ENCODE results near the gene PTPRE.

Gene PTPRE

DNA sequence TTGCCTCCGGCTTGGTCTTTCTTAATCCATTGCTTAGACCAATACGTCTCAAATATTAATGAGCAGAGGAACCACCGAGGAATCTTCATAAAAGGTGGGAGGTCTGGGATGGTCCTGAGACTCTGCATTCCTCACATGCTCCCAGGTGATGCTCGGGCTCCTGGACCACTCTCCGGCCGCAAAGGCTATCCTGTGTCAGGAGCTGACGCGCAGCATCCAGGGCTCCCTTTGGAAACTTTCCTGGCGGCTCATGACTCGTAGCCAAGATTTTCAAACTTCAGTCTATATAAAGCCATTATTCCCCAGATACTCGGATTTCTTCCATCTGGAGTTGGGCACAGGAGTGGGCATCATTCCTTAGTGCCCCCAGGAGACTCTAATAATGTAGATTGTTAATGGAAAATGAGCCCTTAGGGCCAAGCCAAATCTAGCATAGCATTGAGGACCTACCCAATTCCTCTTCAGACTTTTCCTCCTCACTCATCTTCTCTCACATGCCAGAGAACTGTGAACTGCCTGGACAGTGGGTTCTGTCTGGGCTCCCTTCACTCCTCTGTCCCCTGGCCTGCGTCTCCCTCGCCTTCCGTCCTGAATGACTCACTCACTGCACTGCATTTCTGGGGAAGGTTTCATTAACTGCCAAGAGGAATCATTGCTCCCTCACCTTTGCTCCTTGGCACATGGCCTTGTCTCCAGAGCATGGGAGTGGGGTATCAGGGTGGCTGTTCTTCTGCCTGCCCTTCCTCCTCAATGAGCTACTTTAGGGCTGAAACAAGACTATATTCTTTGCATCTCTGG is 130.0 kb downstream of the PTPRE start:
- in situ Hi-C loops (cut with MboI; ENCODE audit: low sequenced_read_pairs) = no loop called here

DNA sequence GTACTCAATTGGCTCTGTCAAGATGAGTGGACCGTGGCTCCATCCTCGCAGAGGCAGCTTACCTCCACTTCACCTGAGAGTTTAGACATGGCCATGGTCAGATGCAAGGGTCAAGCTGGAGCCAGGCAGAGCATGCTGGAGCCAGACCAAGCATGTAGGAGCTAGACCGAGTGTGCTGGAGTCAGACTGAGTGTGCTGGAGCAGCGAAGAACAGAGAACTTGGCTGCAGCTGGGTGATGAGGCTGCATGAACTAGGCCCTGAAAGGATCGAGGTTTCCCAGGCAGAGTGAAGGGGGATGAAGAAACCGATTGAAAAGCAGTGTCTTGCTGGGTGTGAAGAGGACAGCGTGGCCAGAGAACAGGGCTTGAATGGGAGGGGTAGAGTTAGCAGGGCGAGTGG is 133.2 kb downstream of the PTPRE start:
- in situ Hi-C loops (cut with MboI; ENCODE audit: low sequenced_read_pairs) = no loop called here

GRCh38 chr10:128040681-128041080 is 133.8 kb downstream of the PTPRE start:
- in situ Hi-C loops (cut with MboI; ENCODE audit: low sequenced_read_pairs) = no loop called here

GRCh38 chr10:128042131-128042610 is 135.3 kb downstream of the PTPRE start:
- in situ Hi-C loops (cut with MboI; ENCODE audit: low sequenced_read_pairs) = no loop called here

GRCh38 chr10:128043259-128044045 is 136.5 kb downstream of the PTPRE start:
- in situ Hi-C loops (cut with MboI; ENCODE audit: low sequenced_read_pairs) = no loop called here

DNA sequence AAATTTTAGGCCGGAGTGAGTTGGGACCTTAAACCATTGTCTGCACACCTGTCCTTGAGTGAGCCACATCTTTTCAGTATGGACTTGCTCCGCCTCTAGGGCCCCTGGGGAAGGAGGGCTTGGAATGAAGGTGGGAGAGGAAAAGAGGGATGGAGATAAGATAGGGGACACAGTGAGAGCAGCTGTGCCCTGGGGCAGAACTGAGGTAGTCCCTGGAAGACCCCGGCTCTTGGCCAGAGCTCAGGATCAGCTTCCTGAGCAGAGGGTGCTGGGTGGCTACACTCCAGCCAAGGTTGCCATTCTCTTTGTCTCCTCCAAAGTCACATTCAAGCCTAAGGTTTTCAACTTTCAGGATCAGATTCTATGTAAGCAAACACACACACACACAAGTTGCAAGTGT is 137.3 kb downstream of the PTPRE start:
- in situ Hi-C loops (cut with MboI; ENCODE audit: low sequenced_read_pairs) = no loop called here

GRCh38 chr10:128044961-128045832 is 138.3 kb downstream of the PTPRE start:
- in situ Hi-C loops (cut with MboI; ENCODE audit: low sequenced_read_pairs) = no loop called here

DNA sequence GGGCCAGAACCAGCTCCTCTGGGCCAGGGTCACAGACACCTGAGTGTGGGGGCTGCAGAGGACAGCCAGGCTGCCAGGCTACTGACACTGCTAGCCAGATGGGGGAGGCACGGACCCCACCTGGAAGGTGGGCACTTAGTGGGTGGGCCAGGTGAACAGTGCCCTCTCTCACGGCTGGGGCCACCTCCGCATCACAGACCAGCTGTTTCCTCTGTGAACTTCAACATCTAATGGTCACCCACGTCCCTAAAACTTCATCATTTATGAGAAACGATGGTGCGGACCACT is 138.9 kb downstream of the PTPRE start:
- in situ Hi-C loops (cut with MboI; ENCODE audit: low sequenced_read_pairs) = no loop called here

DNA sequence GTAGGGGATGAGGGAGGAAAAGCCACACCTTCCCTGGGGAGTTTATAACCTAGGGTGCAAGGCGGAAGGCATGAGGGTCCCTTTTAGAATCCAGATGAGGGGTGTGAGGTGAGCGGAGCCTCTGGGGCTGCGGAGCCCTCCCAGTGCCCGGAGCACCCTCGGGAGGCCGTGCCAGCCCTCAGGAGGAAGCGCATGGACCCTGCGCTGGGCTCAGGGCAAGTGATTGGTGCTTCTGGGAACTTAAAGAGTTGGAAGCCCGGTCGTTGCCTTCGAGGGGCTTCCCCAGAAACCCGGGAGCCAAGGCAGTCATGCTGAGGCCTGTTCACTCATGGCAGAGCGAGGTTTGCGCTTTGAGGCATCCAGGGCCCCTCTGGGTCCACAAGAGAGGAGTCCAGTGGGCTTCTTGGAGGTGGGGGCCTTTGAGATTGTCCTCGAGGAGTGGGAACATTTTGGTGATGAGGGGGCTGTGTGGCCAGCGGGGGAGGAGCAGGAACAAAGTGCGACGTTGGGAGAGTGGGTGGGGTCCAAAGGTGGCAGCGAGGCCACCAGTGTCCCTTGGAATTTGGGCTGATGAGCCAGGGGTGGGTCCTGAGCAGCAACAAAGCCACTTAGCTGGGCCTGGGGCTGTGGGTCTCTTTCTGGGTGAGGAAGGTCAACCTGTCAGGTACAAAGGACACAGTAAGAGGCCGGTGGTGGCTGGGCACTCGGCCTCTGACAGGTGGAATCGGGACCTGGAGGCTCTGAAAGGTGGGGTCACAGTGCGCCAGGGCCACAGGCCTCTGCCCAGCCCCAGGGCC is 139.5 kb downstream of the PTPRE start:
- in situ Hi-C loops (cut with MboI; ENCODE audit: low sequenced_read_pairs) = no loop called here

- in situ Hi-C loops (cut with MboI; ENCODE audit: low sequenced_read_pairs) = no loop called here
Measured at GRCh38 chr10:128046953-128047290, 140.0 kb downstream of the PTPRE start.

DNA sequence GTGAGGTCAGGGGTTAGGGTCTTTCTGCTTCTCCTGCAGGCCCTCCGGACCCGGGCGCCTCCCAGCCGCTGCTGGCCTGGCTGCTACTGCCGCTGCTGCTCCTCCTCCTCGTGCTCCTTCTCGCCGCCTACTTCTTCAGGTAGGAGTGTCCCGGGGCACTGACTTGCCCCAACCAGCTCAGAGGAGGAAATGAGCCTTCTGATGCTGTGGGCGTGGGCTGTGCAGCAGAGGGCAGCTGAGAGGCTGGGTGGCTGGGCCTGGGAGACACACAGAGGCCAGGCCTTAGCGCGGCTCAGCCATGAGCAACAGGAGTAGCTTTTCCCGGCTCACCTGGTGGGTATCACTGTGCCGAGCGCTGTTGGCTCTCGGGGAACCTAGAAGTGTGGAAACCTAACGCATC is 140.4 kb downstream of the PTPRE start:
- in situ Hi-C loops (cut with MboI; ENCODE audit: low sequenced_read_pairs) = no loop called here

GRCh38 chr10:128047991-128048818 is 141.3 kb downstream of the PTPRE start:
- in situ Hi-C loops (cut with MboI; ENCODE audit: low sequenced_read_pairs) = no loop called here

- in situ Hi-C loops (cut with MboI; ENCODE audit: low sequenced_read_pairs) = no loop called here
Measured at GRCh38 chr10:128048819-128049210, 141.9 kb downstream of the PTPRE start.

- in situ Hi-C loops (cut with MboI; ENCODE audit: low sequenced_read_pairs) = no loop called here
Measured at GRCh38 chr10:128049226-128050120, 142.6 kb downstream of the PTPRE start.

DNA sequence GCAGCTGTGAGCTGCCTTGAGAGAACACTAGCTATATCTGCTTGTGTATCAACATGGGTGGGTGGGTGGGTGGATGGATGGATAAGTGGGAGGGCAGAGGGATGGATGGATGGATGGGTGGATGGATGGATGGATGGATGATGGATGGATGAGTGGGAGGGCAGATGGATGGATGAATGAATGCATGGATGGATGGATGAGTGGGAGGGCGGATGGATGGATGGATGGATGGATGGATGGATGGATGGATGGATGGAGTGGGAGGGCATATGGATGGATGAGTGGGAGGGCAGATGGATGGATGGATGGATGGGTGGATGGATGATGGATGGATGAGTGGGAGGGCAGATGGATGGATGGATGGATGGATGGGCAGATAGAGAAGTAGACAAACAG is 143.2 kb downstream of the PTPRE start:
- in situ Hi-C loops (cut with MboI; ENCODE audit: low sequenced_read_pairs) = no loop called here

GRCh38 chr10:128050936-128051335 is 144.0 kb downstream of the PTPRE start:
- in situ Hi-C loops (cut with MboI; ENCODE audit: low sequenced_read_pairs) = no loop called here

GRCh38 chr10:128051548-128051947 is 144.6 kb downstream of the PTPRE start:
- in situ Hi-C loops (cut with MboI; ENCODE audit: low sequenced_read_pairs) = no loop called here

GRCh38 chr10:128052696-128053095 is 145.8 kb downstream of the PTPRE start:
- in situ Hi-C loops (cut with MboI; ENCODE audit: low sequenced_read_pairs) = no loop called here

- in situ Hi-C loops (cut with MboI; ENCODE audit: low sequenced_read_pairs) = no loop called here
Measured at GRCh38 chr10:128053356-128053755, 146.5 kb downstream of the PTPRE start.
